GM12873 (cell line): ENCODE data around the gene KCNAB3.

Experiments
- TF ChIP-seq, protein P1 (sequence below): IDR thresholded peaks from 2 replicates; pipeline ENCODE4 v1.5.1; 2012; ENCODE audit warnings: low read depth, mild to moderate bottlenecking, moderate library complexity, low read length, control low read depth; ENCODE audit not compliant: insufficient read depth; ENCODE audit errors: missing control alignments

The KCNAB3 gene

DNA sequence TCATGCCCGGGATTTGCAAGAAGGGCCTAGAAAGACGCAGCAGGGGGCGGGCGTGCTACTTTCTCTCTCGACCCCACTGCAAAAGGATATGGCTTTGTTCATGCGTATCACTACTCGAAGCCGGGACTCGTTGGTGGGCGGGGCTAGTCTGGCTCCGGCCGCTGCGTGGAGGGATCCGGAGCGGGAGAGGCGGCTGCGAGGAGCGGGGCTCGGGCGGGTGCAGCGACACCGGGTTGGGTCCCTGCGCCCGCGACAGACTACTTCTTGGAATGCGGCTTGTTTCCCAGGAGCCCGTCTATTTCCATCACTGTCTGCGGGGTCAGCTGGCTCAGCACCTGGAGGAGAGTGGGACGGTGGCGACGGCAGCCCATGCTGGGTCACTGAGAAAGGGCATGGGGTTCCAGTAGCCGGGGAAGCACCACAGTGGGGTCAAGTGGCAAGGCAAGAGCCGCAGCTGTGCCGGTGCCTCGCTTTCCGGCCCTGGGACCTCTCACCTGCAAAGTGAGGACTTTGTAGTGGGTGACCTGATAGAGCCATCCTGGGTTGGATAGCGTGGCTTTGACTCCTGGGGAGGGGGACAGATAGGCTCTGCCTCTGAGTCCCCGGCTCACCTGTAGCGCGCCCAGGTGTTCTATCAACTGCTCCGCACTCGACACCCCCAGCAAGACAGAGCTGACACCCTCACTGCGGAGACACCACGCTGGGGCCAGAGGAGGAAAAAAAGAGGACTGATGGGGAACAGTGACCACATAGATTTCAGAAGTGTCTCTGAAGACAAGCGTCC is 6.6 kb downstream of the KCNAB3 start:
- TF ChIP-seq, protein P1, sequence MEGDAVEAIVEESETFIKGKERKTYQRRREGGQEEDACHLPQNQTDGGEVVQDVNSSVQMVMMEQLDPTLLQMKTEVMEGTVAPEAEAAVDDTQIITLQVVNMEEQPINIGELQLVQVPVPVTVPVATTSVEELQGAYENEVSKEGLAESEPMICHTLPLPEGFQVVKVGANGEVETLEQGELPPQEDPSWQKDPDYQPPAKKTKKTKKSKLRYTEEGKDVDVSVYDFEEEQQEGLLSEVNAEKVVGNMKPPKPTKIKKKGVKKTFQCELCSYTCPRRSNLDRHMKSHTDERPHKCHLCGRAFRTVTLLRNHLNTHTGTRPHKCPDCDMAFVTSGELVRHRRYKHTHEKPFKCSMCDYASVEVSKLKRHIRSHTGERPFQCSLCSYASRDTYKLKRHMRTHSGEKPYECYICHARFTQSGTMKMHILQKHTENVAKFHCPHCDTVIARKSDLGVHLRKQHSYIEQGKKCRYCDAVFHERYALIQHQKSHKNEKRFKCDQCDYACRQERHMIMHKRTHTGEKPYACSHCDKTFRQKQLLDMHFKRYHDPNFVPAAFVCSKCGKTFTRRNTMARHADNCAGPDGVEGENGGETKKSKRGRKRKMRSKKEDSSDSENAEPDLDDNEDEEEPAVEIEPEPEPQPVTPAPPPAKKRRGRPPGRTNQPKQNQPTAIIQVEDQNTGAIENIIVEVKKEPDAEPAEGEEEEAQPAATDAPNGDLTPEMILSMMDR: no peak

DNA sequence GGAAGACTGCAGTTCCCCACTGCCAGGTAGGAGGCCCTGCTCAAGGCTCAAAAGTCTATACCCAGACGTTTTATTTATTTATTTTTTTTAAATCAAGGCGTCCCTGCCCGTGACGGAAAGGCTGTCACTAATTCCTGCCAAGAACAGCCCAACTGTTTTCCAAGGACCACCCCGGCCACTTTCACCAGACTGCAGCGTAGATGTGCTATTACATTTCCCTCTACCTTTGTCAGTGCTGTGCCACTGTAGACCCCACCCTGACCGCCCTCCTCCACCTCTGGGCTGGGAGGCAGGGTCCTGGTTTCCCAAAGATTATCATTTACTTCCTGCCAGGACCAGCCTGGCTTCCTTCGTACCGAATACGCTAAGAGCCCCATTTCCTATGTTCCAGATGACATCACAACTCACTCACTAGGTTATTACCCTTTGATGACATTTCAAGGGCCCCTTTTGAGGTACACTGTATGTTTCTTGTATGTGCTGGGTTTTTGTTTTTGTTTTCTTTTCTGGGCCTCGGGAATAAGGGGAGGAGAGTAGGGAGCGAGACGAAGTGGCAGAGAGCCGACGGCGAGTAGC is 7.3 kb downstream of the KCNAB3 start:
- TF ChIP-seq, protein P1: no peak

DNA sequence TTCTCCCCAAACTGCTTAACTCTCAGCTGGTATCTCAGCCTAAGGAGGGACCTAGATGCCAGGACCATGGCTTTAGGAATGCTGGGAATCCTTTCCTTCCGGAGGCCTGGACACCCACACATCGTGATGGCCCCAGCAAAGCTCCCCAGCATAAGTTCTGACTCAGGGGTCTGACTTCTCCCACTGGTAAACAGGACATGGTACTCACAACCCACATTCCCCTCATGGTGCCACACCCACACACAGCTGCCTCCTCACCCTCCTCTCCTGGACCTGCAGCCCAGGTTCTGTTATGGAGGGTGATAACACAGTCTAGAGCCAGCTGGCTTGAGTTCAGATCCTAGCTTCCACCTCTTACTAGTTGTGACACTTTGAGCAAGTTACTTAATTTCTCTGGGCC is 12.8 kb downstream of the KCNAB3 start:
- TF ChIP-seq, protein P1: no peak

DNA sequence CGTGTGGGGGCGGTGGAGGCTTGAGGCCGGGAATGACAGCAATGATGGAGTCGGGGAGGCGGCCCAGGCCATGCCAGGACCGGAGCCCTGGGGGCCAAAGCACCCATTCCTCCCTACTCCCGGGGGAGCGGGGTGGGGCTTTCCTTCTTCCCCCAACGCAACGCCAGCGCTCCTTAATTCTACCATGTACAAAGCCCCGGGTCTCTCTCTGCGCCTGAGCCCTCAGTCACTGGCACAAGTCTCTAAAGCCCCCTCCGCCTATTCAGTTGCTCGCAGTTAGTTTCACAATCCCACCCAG is 13.3 kb downstream of the KCNAB3 start:
- TF ChIP-seq, protein P1: no peak

DNA sequence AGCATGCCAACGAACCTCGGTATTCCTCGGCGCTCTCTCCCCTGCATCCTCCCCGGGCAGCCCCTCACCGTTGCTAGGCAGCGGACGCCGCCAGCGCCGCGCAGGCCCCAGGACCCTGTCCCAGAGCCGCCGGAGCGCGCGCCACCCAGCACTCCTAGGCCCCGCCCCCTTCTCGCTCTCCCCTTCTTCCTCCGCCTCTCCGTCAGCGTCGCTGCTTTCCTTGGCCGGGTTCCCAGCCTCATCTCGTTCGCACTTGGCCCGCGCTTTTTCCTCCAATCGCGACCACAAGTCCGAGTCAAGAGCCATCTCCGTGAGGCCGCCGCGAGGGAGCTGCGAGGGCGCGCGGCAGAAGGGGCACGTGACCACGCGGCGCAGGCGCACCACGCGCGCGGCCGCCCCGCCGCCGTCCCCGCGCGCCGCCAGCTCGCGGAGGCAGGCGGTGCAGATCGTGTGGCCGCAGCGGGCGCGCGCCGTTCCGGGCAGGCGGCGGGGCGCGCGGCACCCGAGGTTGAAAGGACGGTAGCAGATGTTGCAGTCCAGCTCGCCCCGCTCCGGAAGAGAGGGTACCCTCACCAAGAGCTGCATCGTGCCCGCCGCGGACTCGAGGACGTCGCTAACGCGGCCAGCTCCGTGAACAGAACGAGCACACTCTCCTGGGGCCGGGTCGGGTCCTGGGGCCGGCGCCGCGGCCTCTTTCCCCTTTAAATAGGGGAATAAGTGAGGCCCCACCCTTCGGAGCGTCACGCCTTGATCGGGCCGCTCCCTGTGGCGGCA is 13.9 kb downstream of the KCNAB3 start, which contains the start of gene RNF227:
TSS of gene RNF227 (minus strand) at position 679 of the 774 bp plus-strand sequence. CDS start at position 585, 94 bp downstream.
- TF ChIP-seq, protein P1: no peak

DNA sequence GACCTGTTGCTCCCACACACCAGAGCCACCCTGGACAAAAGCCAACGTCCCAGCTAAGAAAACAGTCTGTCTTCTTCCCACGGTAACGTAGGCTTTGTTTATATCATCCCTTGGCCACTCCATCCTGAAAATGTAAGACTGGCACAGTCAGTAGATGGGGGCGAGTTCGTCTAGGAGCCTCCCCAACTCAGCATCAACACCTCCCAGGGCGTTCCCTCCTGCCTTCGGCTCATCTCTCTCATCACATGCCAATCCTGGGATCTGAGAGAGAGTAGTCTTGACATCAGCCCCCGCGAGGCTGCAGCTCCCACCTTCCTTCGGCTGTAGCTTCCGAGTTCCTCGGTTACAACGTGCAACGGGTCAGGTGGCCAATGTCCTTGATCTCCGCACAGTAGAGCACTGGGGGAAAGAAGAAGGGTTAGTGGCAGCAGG is 14.5 kb downstream of the KCNAB3 start:
- TF ChIP-seq, protein P1: no peak

DNA sequence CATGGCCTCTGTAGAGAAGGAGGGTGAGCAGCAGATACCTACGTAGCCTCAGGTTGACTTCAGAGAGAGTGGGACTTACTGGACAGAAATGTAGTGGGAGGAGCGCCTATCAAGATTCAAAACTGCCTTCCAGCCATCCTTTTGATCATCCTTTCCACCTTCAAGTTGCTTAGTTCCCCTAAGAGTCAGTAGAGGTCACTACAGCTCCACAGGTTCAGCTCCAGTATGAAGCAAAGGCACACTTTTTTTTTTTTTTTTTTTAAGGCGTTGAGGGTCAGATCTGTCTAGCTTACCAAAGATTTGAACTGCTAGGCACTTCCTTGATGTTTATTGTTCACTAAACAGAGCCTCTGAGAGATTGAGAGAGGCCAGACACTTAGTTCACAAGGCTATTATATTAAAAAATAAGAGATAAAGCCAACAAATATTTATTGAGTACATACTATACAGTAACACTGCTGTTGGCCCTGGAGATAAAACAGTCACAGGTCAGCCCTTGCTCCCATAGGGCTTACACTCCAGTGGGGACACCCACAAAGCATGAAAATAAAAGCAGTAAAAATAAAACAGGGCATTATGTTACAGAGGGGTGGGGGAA is 16.6 kb downstream of the KCNAB3 start:
- TF ChIP-seq, protein P1: peak; percentile 83
